GM21528 (cell line): ENCODE results near the gene CAPN9.
"Not testable (repeated sequence)": the region's sequence is repeated elsewhere in the genome, so short reads cannot be mapped to it uniquely, and the experiment has no call there.

Experiments used
- ATAC-seq: cut with Tn5 transposase; IDR thresholded peaks from one replicate; pipeline ENCODE4 v1.9.1; 2021; ENCODE audit warnings: mild to moderate bottlenecking, moderate library complexity; ENCODE audit not compliant: unreplicated experiment, low FRiP score

CAPN9 gene

DNA sequence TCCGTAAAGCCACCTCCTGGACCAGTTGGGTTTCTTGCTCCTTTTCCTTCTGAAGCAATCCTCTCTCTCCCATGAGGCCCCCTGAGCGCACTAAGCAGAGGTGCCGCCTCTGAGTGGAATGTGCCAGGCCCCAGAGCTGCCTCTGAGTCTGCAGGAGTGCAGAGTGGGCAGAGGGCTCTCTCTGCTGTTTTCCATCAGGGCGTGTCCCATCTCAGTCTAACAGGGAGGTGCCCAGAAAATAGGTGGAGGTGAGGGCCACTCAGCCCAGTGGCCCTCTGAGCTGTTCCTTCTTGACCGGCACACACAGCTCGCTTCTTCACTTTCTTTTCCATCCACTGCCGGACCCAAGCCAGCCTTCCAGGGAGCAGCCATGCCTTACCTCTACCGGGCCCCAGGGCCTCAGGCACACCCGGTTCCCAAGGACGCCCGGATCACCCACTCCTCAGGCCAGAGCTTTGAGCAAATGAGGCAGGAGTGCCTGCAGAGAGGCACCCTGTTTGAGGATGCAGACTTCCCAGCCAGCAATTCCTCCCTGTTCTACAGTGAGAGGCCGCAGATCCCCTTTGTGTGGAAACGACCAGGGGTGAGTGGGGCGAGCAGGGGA, at the start of gene CAPN9:
Gene CAPN9, plus strand, starts transcription at position 262 of the 604 bp plus-strand sequence. Its CDS starts 109 bp downstream, at position 371.
- no peak for ATAC-seq

DNA sequence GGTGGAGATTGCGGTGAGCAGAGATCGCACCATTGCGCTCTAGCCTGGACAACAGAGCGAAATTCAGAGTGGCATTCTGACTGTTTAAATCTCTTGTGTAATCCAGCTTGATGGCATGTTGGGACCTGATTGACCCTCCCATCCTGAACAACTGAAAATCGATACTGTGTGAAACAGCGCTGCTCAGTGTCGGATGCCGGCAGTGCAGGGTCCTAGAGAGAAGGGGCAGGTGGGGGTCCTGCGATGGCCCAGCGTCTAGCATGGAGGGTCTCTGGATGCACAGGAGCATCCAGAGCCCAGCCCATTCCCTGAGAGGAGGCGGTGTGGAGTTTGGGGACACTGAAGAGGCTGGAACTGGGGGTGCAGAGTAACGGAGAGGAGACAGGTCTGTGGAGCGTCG, 49.1 kb upstream of the CAPN9 start:
- no peak for ATAC-seq

- not testable (repeated sequence) for ATAC-seq
Measured at GRCh38 chr1:230698964-230699363, 48.2 kb upstream of the CAPN9 start.

- ATAC-seq = no peak
Measured at GRCh38 chr1:230699716-230700115, 47.5 kb upstream of the CAPN9 start.

DNA sequence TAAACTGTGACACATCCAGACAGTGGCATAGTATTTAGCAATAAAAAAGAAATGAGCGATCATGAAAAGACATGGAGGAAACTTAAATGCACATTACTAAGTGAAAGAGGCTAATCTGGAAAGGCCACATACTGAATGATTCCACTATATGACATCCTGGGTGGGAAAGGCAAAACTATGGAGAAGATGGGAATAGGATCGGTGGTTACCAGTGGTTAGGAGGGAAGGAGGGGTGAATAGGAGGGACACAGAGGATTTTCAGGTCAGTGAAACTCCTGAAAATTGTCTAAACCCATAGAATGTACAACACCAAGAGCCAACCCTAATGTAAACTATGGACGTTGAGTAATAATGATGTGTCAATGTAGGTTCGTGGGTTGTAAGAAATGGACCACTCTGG, 47.1 kb upstream of the CAPN9 start:
- ATAC-seq = no peak

DNA sequence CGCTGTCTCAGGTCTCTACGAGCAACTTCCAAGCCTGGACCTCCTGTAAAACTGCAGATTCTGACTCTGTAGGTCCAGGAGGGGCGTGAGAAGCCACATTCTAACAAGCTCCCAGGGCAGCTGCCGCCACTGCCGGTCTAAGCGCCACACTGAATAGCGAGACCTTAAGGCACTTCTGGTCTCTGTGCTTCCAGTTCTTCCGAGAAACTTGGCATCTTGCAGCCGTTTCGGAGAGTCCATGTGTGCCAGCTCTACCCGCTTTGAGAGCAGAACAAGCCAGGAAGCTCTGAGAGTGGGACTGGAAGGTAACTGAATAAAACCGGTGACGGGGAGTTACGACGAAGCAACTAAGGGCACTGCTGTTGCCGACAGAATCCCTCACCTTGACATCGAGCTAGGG, 45.8 kb upstream of the CAPN9 start:
- no peak for ATAC-seq

- no peak for ATAC-seq
Measured at GRCh38 chr1:230701895-230702768, 45.1 kb upstream of the CAPN9 start.

GRCh38 chr1:230702934-230703678, 44.1 kb upstream of the CAPN9 start:
- no peak for ATAC-seq

DNA sequence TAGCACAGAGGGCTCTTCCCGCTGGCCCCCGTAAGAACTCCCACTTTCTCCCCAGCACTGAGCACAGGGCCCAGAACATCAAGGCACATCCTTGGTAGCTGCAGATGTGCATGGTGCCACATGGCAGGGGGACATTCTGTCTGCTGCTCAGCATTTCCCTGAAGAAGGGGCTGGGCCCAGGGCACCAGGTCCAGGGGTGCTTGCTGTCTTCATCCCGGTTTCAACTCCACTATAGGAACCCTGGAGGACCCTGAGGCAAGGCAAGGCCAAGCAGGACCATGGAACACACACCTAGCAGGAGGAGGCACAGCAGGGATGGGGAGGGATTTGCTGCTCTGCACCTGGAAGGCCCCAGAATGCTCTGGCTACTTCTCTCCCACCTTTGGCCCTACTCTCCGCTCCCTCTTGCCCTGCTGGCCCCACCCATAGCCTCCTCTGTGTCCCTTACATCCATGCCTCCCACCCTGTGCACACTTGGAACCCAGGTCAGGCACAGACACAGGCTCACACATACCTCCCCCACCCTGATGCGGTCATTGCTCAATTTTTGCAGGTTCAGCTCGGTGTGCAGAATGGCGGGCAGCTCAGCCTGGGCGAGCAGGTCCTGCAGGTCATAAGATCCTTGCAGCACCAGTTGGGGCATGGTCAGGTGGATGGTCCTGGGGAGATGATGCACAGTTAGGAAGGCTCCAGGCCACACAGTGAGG, 43.4 kb upstream of the CAPN9 start:
- ATAC-seq = no peak

DNA sequence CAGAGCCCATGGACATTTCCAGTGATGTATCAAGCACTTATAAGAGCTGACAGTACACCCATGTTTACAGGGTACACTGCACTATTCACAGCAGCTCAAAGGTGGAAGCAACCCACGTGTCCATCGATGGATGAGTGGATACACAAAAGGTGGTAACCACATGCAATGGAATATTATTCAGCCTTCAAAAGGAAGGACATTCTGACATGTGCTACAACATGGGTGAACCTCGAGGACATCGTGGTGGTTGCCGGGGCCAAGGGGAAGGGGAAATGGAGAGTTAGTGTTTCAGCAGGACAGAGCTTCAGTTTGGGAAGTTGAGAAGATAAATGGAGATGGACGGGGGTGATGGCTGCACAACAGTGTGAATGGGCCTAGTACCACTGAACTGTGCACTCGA, 42.4 kb upstream of the CAPN9 start:
- no peak for ATAC-seq

DNA sequence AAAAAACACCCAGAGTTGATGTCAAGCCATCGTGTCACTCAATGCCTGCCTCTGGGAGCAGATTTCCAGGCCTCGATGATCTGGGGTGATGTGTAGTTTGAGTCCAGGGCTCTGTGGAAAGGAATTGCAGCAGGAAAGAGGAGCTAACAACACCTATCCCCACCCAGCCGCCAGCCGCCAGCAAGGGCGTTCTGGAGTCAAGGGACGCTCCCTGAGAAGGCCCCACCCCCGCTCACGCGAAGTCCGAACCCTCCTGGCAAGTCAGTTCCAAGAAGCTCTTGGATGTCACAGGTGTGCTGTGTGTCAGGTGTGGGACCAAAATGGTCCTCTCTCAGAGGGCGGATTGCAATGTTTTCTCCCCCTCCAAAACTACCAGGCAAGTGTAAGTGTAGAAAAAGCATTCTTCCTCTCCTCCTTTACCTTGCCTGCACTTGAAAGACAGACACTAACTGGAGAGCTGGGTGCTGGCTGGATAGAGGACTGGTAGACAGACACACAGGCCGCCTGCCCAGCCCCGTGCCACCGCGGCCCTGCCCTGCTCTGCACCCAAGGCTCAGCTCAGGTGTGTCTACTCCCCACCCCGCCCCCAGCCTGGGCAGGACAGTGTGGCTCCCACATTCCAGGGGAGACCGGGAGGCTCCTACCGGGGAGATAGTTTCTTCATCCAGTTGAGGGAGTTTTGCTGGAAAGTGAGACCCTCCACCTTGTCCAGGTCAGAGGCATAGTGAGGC, 41.7 kb upstream of the CAPN9 start:
- ATAC-seq = no peak

- no peak for ATAC-seq
Measured at GRCh38 chr1:230706020-230706699, 41.0 kb upstream of the CAPN9 start.

DNA sequence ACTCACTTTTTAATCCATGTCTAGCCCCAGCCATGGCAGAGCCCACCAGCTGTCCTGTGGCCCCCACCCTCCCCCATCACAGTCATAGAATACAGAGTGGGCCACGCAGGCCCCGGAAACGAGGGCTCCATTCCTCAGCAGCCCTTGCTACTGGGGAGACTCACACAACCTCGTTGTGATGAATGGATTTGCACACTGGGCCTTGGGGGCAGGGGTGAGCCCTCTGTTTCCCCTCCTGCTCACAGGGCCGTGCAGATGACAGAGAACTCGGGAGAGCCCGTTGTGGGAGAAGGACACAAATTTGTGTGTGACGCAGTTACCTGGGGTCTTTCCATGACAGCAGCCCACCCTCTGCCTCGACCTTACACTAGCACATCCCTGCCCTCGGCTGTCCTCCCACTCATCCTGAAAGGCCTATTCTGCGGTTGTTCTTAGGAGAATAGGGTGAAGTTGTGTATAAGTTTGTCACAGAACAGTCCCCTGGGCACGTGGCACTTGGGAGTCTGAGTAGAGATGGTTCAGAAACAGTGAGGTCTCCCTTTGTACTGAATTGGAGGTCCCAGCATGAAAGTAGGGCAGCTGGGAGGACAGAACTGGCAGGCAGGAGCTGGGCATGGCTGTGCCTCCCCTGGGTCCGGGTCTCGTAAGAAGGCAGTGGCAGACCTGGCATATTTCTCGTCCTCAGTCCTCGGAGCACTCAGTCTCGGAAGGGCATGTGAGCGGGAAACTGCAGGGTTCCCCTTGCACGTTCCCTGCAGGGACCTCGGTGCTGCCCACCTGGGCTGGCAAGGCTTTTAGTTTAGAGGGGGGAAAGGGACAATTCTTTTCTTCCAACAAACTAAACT, 40.1 kb upstream of the CAPN9 start:
- ATAC-seq = no peak

DNA sequence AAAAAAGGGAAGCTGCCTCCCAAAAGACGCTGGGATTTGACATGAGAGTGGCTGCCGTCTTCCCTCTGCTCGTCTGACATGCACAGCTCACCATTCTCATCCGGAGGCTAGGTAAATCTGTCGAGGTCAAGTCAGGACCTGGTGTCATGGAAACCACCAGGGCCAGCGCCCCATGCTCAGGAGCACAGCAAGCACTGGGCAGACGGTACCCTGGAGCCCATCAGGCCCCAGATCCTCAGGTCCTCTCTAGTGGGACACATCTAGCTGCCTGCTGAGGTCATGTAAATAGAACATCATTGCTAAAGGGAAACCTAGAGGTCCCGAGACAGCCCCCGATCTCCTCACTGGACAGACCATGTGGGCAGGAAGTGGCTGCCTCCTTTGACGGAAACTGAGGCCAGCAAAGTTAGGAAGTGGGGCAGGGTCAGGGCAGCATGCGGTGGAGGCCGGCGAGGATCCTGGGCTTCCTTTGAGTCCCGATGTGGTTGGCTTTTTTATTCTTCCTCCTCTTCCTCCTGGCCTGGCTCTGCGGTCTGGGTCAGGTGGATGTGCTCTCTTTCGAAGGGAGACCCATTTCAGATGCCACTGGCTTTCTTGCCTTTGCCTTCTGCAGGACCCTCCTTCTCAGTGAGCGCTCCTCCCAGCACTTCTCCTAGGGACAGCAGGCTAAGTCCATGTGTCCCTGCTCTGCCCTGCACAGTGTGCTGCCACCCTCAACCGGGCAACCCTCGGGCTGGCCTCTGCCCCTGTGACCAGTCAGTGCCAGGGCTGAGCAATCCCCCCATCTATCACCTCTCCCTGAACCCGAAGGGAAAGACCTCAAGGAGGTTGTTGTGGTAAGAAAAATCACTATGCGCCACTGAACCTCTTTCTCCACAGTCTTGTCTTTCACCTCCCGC, 39.2 kb upstream of the CAPN9 start:
- ATAC-seq = no peak

DNA sequence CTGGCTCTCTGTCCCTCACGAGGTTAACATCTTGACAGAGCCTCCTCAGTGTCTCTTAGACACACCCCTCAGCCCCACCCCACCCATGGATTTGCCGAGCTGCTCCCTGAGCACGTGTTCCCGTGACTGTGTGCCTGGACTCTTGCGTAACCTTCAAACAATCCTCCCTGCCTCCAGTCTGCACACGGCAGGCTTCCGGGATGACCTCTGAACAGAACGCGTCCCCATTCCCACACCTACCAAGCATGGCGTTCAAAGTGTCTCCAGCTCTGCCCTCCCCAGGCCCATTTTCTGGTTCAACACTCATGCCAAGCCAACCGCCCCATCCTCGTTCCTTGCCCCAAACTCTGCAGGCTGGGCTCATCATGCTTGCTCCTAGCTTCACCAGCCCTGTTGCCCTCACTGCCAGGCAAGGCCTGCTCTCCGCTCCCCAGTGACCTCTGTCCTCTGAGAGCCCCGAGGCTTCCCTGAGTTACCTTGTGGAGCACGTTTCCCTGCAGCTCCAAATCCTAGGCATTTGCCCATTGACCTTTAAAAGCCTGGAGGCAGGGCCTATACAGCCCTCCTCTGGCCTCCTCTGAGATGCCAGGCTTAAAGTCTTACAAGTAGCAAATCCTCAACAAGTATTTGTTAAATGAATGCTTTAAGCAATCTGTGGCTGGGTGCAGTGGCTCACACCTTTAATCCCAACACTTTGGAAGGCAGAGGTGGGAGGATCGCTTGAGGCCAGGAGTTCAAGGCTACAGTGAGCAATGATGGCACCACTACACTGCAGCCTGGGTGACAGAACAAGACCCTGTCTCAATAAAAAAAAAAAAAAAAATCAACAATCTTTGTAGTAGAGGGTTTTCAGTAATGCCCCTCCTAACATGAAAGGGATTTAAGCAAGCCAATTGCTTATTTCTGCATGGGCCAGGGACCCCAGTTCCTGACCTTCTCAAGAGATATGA, 38.3 kb upstream of the CAPN9 start:
- ATAC-seq = no peak
